GM12878 (cell line): ENCODE measurements around the gene TRAPPC4. TPM values are rescaled to one million over a fixed set of nuclear protein-coding genes. Genes with fewer than 3 reads are reported as not detected.

Experiments
- ATF7 ChIP-seq: fragments of 450-650 bp; IDR thresholded peaks from 2 replicates; pipeline ENCODE4 v1.6.1; 2016; ENCODE audit warnings: low read depth, mild to moderate bottlenecking
- POLR2A ChIP-seq: IDR thresholded peaks from 2 replicates; pipeline ENCODE4 v1.6.1; 2011; ENCODE audit warnings: low read depth, mild to moderate bottlenecking, low read length
- POLR2AphosphoS2 ChIP-seq: IDR thresholded peaks from 2 replicates; pipeline ENCODE4 v1.6.1; 2011; ENCODE audit warnings: low read depth, mild to moderate bottlenecking, low read length, improper control_type of control experiment, moderate library complexity
- SMAD5 ChIP-seq: IDR thresholded peaks from 2 replicates; pipeline ENCODE4 v1.6.1; 2016; ENCODE audit warnings: antibody characterized with exemption, low read depth
- polyA plus RNA-seq, 11 experiments: library from polyadenylated mRNA; depleted of rRNA in 4 of 11; unstranded in 6 of 11; stranded (reverse) in 5 of 11; fragments of >200 nt; fragmentation: Nextera tagmentation in 4 of 11; fragmentation: Illumina TruSeq in 1 of 11; extraction: Ambion mirVana in 4 of 11; extraction: Trizol in 1 of 11; gene quantifications; 1 replicate in 1 of 11; 2 replicates in 10 of 11; pipeline versions ENCODE4 v1.2.1 to v1.2.3, GENCODE V29; 2011 to 2016; ENCODE audit warnings: inconsistent platforms in 2 of 11, missing spikeins in 2 of 11, low read depth in 1 of 11
- total RNA-seq, 4 experiments: library from RNA; depleted of rRNA in 3 of 4; stranded (reverse); fragments of >200 nt in 3 of 4; fragmentation: Illumina TruSeq in 1 of 4; extraction: Trizol in 1 of 4; gene quantifications; 2 replicates each; pipeline versions ENCODE4 v1.2.1 to v1.2.3, GENCODE V29; 2013 to 2021
- TF ChIP-seq, protein P1 (sequence below): fragments of 450-650 bp; formaldehyde crosslinking; IDR thresholded peaks from 2 replicates; pipeline ENCODE4 v1.5.0; 2022; ENCODE audit warnings: mild to moderate bottlenecking, missing genetic modification characterization
- TF ChIP-seq, protein P2 (sequence below): fragments of 450-650 bp; IDR thresholded peaks from 2 replicates; pipeline ENCODE4 v1.6.1; 2017; ENCODE audit warnings: borderline replicate concordance

The TRAPPC4 gene
- total and polyA plus RNA-seq, 10 of the 15 experiments (the other 5 are each of a cell fraction or from before 2014, with no cell fraction given) = 61.6 to 231 (median 98.8) TPM

DNA sequence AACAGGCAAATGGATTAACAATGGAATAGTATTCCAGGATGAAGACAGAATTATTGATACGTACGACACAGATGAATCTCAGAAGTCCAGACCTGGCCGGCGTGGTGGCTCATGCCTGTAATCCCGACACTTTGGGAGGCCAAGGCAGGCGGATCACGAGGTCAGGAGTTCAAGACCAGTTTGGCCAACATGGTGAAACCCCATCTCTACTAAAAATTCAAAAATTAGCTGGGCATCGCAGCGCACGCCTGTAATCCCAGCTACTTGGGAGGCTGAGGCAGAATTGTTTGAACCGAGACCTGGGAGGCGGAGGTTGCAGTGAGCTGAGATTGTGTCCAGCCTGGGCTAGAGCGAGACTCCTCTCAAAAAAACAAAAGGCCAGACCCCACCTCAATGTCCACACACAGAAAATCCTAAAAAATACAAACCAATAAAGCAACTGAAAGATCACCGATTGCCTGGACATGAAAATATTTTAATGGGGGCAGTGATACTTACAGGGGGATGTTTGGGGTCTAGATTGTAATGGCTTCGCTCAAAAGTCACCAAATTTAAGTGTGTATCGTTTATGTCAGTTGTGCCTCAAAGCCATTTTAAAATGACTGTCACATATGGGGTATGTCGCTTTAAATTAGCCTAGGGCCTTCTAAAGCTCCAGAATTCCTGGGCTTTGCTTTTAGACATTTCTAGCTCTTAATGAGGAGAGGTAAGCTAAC, 4.2 kb upstream of the TRAPPC4 start (continued):
- TF ChIP-seq, protein P1, sequence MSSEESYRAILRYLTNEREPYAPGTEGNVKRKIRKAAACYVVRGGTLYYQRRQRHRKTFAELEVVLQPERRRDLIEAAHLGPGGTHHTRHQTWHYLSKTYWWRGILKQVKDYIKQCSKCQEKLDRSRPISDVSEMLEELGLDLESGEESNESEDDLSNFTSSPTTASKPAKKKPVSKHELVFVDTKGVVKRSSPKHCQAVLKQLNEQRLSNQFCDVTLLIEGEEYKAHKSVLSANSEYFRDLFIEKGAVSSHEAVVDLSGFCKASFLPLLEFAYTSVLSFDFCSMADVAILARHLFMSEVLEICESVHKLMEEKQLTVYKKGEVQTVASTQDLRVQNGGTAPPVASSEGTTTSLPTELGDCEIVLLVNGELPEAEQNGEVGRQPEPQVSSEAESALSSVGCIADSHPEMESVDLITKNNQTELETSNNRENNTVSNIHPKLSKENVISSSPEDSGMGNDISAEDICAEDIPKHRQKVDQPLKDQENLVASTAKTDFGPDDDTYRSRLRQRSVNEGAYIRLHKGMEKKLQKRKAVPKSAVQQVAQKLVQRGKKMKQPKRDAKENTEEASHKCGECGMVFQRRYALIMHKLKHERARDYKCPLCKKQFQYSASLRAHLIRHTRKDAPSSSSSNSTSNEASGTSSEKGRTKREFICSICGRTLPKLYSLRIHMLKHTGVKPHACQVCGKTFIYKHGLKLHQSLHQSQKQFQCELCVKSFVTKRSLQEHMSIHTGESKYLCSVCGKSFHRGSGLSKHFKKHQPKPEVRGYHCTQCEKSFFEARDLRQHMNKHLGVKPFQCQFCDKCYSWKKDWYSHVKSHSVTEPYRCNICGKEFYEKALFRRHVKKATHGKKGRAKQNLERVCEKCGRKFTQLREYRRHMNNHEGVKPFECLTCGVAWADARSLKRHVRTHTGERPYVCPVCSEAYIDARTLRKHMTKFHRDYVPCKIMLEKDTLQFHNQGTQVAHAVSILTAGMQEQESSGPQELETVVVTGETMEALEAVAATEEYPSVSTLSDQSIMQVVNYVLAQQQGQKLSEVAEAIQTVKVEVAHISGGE = no peak
- TF ChIP-seq SMAD5 (0 out of 2 replicates have a peak, but pooled peaks have one; percentile 16), POLR2AphosphoS2 (peak; percentile 80), POLR2A (peak; percentile 45; the same call in 1 of the 2 replicates), ATF7 (no peak)
- TF ChIP-seq, protein P2, sequence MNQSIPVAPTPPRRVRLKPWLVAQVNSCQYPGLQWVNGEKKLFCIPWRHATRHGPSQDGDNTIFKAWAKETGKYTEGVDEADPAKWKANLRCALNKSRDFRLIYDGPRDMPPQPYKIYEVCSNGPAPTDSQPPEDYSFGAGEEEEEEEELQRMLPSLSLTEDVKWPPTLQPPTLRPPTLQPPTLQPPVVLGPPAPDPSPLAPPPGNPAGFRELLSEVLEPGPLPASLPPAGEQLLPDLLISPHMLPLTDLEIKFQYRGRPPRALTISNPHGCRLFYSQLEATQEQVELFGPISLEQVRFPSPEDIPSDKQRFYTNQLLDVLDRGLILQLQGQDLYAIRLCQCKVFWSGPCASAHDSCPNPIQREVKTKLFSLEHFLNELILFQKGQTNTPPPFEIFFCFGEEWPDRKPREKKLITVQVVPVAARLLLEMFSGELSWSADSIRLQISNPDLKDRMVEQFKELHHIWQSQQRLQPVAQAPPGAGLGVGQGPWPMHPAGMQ = no peak
- TF ChIP-seq, all 136 proteins: peak for 4
